SK-MEL-5 (cell line): Measurements from ENCODE around the gene ARHGAP42. TPM values are rescaled to one million over a fixed set of nuclear protein-coding genes. Genes with fewer than 3 reads are reported as not detected.

Experiments
- DNase-seq: peaks from one replicate; pipeline ENCODE4 v3.0.0-alpha.2; 2016; ENCODE audit warnings: low read depth, low spot score
- in situ Hi-C: cut with HindIII; loops from 2 replicates; pipeline ENCODE4 v1.10.0; 2016; ENCODE audit warnings: low sequenced_read_pairs, high pct_unique_total_duplicates, low pct_unique_long_range_greater_than_20kb
- total RNA-seq: library from RNA; depleted of rRNA; stranded (reverse); fragments of >200 nt; shearing (Covaris generic); gene quantifications from 2 replicates; pipeline ENCODE4 v1.2.3, GENCODE V29; 2014

The ARHGAP42 gene
- total RNA-seq, 1 experiment from 2014 or later = 18.3 TPM

GRCh38 chr11:100805506-100806199 lies 118.6 kb downstream of the ARHGAP42 start:
- in situ Hi-C loops = no loop called here

GRCh38 chr11:100806296-100806695 lies 119.2 kb downstream of the ARHGAP42 start:
- DNase-seq = no peak
- in situ Hi-C loops = no loop called here

More at GRCh38 chr11:100805506-100806199, 118.6 kb downstream of the ARHGAP42 start:
- DNase-seq = no peak

DNA sequence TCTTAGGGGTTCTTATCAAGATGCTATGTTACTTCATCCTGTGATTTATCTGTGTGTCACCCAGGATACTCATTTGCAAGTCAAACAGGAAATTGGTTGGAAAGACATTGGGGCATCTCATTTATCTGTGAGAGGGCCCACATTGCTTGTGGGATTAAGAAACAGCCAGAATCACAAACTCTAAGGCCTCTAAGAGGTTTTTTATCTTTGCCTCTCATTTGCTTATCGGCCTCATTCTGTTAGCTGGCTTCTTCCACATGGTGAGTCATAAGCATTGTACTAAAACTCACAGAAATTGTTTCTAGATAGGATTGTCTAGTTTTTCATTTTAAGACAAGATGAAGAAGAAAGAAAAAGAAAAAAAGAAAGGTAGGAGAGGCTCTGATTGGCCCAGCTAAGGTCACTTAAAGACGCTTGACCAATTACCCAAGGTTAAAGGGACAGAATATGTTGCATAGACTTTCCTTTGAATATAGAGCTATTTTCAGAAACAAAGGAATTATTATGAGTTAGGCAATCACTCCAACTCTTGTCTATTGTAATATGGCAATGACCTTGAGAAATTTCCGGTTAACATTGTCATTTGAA lies 121.9 kb downstream of the ARHGAP42 start:
- peak; percentile 63 for DNase-seq
- in situ Hi-C loops = no loop called here

GRCh38 chr11:100810146-100810545 lies 123.1 kb downstream of the ARHGAP42 start:
- in situ Hi-C loops = no loop called here
- no peak for DNase-seq

GRCh38 chr11:100810666-100811065 lies 123.6 kb downstream of the ARHGAP42 start:
- in situ Hi-C loops = no loop called here
- no peak for DNase-seq

GRCh38 chr11:100812517-100812916 lies 125.4 kb downstream of the ARHGAP42 start:
- no peak for DNase-seq
- in situ Hi-C loops = no loop called here

DNA sequence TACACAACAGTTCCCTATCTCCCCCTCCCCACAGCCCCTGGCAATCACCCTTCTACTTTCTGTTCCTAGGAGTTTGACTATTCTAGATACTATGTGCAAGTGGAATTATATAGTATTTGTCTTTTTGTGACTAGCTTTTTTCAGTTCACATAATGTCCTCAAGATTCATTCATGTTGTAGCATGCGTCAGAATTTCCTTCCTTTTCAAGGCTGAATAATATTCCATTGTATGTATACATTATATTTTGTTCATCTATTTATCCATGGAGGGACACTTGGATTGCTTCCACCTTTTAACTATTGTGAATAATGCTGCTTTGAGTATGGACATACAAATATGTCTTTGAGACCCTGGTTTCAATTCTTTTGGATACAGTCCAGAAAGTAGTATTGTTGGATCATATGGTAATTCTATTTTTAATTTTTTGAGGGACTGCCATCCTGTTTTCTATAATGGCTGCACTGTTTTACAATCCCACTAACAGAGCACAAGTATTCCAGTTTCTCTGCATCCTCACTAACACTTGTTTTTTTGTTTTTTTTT lies 128.8 kb downstream of the ARHGAP42 start:
- in situ Hi-C loops = no loop called here
- DNase-seq = peak; percentile 91

DNA sequence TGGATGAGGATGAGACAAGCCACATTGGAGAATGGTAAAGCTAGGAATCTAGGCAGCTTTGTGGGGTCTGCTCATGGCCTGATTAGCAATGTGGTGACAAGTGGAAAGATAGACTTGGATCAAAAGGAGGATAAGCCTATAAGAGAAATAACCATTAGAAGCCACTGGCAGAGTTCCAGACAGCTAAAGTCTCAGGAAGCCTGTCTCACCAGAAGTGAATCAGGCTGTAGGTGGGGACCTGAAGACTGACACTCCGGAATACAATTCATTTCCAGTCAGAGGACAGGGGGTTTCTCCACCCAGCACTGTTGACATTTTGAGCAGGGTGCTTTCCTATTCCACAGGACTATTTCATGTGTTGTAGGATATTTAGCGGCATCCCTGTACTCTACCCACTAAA lies 129.7 kb downstream of the ARHGAP42 start:
- no peak for DNase-seq
- in situ Hi-C loops = no loop called here

DNA sequence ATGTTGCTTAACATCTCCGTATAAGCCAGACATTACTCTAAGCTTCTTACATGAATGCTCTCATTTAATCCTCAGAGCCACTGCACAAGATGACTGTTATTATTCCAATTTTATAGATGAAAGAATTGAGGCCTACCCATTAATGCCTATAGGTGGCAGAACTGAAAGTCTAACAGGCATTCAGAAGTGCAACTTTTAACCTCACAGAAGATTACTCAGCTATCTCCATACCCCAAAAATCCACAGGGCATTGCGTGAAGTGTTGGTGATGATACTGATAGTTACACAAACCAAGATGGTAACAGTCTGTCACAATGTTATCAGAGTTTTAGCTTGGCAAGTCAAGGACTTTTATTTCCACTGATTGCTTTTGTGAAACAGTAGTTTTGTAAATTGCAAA lies 130.5 kb downstream of the ARHGAP42 start:
- in situ Hi-C loops = no loop called here

DNA sequence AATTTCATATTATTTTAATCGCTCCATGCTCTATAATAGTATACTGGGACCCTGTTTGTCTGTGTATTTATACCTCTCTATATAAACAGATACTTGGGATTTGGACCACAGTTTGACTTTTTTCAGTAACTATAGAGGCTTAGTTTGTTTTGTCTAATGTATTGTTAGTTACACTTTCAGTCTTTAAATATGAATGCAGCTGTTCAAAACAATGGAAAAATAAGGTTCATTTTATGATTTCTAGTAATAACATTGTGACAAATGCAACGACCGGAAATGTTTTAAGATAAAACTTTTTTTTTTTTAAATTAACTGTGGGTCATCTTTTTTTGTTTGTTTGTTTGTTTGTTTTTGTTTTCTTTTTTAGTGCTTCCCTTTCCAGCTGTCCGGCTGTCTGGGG lies 133.5 kb downstream of the ARHGAP42 start:
- in situ Hi-C loops = no loop called here
- DNase-seq = no peak

More for the DNA sequence above, 130.5 kb downstream of the ARHGAP42 start:
- DNase-seq = no peak

DNA sequence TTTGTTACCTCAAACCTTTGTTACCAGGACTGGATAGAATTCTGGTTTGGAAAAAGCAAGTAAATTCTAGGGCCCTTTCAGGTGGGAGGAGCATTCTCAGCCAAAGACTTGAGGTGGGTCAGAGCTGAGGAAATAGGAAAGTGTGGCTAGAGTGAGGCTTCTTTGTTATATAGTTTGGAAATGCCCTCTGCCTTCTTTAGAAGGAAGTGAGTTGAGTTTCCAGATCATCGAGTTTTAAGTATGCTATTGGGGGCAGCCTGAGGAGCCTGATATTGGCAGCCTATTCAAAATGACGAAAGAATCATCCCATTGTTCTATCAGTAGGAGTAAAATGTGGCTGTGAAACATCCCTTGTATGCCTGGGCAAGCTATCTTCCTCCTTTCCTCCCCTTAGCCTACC lies 134.1 kb downstream of the ARHGAP42 start:
- in situ Hi-C loops = no loop called here
- DNase-seq = peak; percentile 71

GRCh38 chr11:100823360-100823759 lies 136.3 kb downstream of the ARHGAP42 start:
- DNase-seq = no peak
- in situ Hi-C loops = no loop called here

GRCh38 chr11:100824041-100824809 lies 137.1 kb downstream of the ARHGAP42 start:
- in situ Hi-C loops = no loop called here
- DNase-seq = no peak

DNA sequence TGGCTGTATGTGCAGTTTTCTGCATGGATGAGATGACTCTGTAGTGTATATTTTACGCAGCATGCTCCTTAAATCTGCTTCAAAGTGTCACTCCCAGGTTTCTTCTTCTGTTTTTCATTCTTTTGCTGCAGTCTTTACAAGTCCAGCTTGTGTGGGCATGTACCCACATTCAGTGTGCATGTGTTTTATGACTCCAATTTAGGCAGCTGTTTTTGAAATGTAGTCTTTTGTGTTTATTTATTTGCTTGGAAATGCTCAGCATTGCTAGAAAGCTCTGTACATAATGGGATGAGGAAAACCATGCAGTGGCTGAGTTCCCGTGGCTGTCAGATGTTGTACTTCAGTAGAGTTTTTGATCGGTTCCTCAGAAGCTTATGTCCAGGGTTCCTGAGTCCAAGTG lies 138.5 kb downstream of the ARHGAP42 start:
- in situ Hi-C loops = no loop called here
- no peak for DNase-seq

GRCh38 chr11:100827934-100828661 lies 141.0 kb downstream of the ARHGAP42 start:
- in situ Hi-C loops = no loop called here
- DNase-seq = peak; percentile 67

GRCh38 chr11:100830274-100830673 lies 143.2 kb downstream of the ARHGAP42 start:
- no peak for DNase-seq
- in situ Hi-C loops = no loop called here

GRCh38 chr11:100830978-100831732 lies 144.1 kb downstream of the ARHGAP42 start:
- in situ Hi-C loops = no loop called here
- peak; percentile 64 for DNase-seq
